SK-N-MC (cell line): ENCODE results near the gene CCNQ.

Source experiments
- EZH2 ChIP-seq: fragments of 200-600 bp; sonication (generic); IDR thresholded peaks from one replicate; pipeline ENCODE4 v1.6.1; 2017; ENCODE audit warnings: antibody characterized with exemption
- POLR2AphosphoS5 ChIP-seq: IDR thresholded peaks from 2 replicates; pipeline ENCODE4 v1.6.1; 2012; ENCODE audit warnings: mild to moderate bottlenecking, low read depth, low read length, borderline replicate concordance

DNA sequence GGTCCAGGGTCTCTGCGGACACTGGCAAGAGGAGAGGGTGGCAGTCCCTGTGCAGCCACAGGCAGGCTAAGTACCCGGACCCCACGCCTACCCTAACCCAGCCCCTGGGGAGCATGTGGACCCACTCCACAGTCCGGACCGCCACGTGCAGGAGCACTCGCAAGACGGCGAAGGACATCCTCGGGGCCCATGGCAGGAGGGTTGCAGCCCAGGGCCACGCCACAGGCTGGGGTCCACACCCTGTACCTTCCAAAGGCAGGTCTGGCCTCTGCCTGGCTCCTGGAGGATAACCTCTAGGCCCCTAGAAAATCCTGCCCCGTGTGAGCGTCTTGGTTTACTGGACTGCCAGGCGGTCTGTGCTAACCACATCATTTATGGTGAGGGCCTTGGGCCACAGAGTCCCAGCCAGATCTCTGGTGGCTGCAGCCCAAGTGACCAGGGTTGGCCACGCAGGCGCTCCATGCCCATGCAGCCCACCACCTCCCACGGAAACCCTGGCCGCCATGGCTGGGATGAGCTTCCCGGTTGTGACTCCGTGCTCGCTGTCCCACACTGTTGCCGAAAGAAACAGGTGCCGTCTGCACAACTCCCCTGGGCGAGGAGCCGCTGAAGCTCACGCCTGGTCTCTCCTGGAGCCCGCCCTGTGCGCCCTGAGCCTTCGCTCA lies 10.0 kb downstream of the CCNQ start:
- TF ChIP-seq POLR2AphosphoS5 (no peak), EZH2 (no peak)
